OCI-LY1 (cell line): Measurements from ENCODE around the gene SLIT3.

Experiments
- CTCF ChIP-seq: fragments of 200-600 bp; sonication (generic), shearing (Covaris generic); IDR thresholded peaks from 2 replicates; pipeline ENCODE4 v1.5.1; 2017; ENCODE audit warnings: mild to moderate bottlenecking, antibody characterized with exemption, low read length, moderate library complexity, mixed read lengths
- EZH2 ChIP-seq: fragments of 200-600 bp; sonication (generic), shearing (Covaris generic); IDR thresholded peaks from 2 replicates; pipeline ENCODE4 v1.8.0; 2017; ENCODE audit warnings: borderline replicate concordance, mixed run types, mild to moderate bottlenecking, antibody characterized with exemption, low read length, moderate library complexity, mixed read lengths

- TF ChIP-seq CTCF = no peak
- TF ChIP-seq EZH2 = no peak
These were observed 452.4 kb downstream of the SLIT3 start for GRCh38 chr5:168848569-168848968.
